ENCODE results near the gene TFDP1. TPM values are rescaled to one million over a fixed set of nuclear protein-coding genes. Genes with fewer than 3 reads are reported as not detected.
A peak's percentile ranks its signal among the peaks of the same experiment; 100 is the strongest.

TFDP1 gene, protein sequence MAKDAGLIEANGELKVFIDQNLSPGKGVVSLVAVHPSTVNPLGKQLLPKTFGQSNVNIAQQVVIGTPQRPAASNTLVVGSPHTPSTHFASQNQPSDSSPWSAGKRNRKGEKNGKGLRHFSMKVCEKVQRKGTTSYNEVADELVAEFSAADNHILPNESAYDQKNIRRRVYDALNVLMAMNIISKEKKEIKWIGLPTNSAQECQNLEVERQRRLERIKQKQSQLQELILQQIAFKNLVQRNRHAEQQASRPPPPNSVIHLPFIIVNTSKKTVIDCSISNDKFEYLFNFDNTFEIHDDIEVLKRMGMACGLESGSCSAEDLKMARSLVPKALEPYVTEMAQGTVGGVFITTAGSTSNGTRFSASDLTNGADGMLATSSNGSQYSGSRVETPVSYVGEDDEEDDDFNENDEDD
- total RNA-seq: 100 to 1,000 TPM; 159 to 175 TPM

DNA sequence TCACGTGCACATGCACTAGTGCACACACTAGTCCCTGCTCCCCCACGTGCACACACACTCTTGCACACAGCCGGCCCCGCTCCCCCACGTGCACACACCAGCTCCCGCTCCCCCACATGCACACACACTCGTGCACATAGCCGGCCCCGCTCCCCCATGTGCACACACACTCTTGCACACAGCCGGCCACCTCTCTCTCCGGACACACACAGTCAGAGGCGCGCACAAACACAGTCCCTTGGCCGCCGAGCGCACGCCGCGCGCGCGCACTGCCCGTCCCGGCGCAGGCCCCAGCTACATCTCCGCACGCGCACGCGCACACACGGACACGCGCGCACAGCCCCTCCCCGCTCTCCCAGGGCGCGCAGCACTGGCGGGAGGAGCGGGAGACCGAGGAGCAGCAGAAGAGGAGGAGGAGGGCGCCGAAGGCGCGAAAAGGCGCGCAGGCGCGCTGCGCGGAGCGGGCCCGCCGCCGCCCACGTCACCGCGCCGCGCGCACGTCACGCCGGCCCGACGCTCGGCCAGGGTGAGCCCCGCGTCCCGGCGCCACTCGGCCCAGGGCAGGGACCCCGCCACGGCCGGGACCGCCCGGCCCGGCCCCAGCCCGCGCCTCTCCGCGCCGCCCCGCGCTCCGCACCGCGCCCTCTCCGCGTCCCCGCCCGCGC, at the start of gene TFDP1:
Gene TFDP1 (plus strand): TSS at position 549 of the 665 bp plus-strand sequence. CDS start 1,085 bp downstream, outside the sequence.
- intact Hi-C loops (cut with DNase I, micrococcal nuclease): loop anchor here (1.0 to 5.0 kb wide), 7 partner anchors 92 to 895 kb away; partner anchors contain the start of genes DCUN1D2 (in 2 of the 2), CDC16 (in 1 of the 2), CUL4A (in 1 of the 2) and LAMP1 (in 1 of the 2)
- CTCF ChIA-PET: no interaction called here

DNA sequence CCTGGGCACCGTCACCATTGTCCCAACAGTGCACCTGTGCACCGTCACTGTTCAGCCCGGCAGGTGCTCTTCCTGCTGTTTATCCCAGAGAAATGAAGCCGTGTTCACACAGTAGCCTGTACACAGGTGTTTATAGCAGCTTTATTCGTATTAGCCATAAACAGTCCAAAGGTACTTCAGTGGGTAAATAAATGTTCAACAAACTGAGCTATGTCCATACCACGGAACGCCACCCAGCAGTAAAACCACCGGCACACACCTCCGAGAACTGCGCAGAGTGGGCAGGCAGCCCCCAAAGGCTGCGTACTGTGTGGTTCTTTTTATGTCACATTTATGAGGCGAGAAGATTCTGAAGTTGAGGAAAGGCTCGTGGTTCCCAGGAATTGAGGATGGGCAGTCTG, 49.2 kb upstream of the TFDP1 start:
- ChIA-PET CTCF (no interaction called here), POLR2A (no interaction called here)
- no peaks in the 10 kb centered on the region for H3K9me3 Mint-ChIP-seq (ENCODE audit: low read depth)

More for the DNA sequence above, at the start of gene TFDP1:
- H3K27ac Mint-ChIP-seq: peak within 1 kb of the TSS; percentile 80
- no peaks in the 10 kb centered on the region for H3K9me3 Mint-ChIP-seq (ENCODE audit: low read depth)
- ATAC-seq (peak; percentile 92), DNase-seq (peak; percentile 93)
- H3K36me3 Mint-ChIP-seq (ENCODE audit: low read depth): peaks cover 34% of the 10 kb centered on the region
- H3K4me3 Mint-ChIP-seq: peak within 1 kb of the TSS; percentile 90
- H3K27me3 Mint-ChIP-seq: no peaks in the 10 kb centered on the region
- H3K4me1 Mint-ChIP-seq: peaks cover 36% of the 10 kb centered on the region
- POLR2A ChIA-PET: no interaction called here

DNA sequence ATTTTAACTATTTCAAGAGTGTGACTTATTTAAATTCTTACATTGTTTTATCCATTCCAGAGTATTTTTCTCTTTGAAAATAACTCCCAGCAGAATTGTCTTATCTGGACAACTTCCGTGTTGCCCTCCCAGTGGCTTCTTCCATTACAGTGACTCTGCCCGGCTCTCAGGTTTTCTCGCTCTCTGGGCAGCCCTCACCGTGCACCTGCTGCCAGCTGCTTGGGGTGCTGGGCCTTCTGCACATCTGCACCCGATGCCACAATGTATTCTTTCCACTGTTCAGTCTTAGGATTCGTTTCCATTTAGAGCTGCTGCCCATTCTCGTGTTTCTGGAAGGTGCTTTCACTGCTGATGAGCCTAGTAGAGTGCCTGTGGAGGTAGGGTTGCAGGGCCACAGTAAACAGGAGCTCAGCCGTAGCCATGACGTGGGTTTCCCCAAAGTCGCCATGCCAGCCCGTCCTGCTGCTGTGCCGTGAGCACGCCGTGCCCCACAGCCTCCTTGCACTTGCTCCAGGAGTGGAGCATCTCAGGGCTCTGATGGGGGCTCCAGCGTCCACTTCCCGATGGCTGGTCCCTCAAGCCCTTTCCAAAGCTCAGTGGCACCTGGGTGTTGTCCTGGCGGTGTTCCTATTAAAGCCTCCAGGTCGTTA, 48.0 kb upstream of the TFDP1 start:
- POLR2A ChIA-PET: no interaction called here
- H3K36me3 Mint-ChIP-seq (ENCODE audit: low read depth): peaks cover 21% of the 10 kb centered on the region
- H3K27ac Mint-ChIP-seq: no peak overlapping the region
- intact Hi-C loops (cut with DNase I, micrococcal nuclease): no loop called here
- no peak for DNase-seq
- CTCF ChIA-PET: no interaction called here
- H3K4me3 Mint-ChIP-seq: no peak overlapping the region
- peaks cover 7% of the 10 kb centered on the region for H3K9me3 Mint-ChIP-seq (ENCODE audit: low read depth)
- H3K27me3 Mint-ChIP-seq: no peaks in the 10 kb centered on the region
- H3K4me1 Mint-ChIP-seq: no peaks in the 10 kb centered on the region
- no peak for ATAC-seq

More for the DNA sequence above, 49.2 kb upstream of the TFDP1 start:
- Mint-ChIP-seq H3K4me1 (no peaks in the 10 kb centered on the region), H3K27me3 (no peaks in the 10 kb centered on the region), H3K27ac (no peak overlapping the region), H3K4me3 (no peak overlapping the region), H3K36me3 (ENCODE audit: low read depth) (peaks cover 11% of the 10 kb centered on the region)
- DNase-seq (no peak), ATAC-seq (no peak)
- intact Hi-C loops (cut with DNase I, micrococcal nuclease): no loop called here

DNA sequence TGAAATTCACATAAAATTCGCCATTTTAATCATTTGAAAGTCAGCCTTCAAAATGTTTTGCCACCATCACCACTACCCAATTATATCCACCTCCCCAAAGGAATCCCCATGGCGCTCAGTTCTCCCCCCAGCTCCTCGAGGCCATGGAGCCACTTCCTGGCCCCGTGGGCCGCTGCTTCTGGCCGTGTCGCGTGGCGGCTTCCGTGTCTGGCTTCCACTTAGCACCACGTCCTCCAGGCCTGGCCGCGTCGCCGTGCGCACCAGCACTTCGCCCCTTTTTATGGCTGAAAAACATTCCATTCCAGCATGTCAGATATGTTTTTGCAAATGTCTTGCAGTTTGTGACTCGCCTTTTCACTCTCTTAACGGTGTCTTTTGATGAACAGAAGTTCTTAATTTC, 47.3 kb upstream of the TFDP1 start:
- H3K27ac Mint-ChIP-seq: no peak overlapping the region
- no peaks in the 10 kb centered on the region for H3K27me3 Mint-ChIP-seq
- ATAC-seq (no peak), DNase-seq (no peak)
- H3K4me3 Mint-ChIP-seq: no peak overlapping the region
- peaks cover 7% of the 10 kb centered on the region for H3K9me3 Mint-ChIP-seq (ENCODE audit: low read depth)
- intact Hi-C loops (cut with DNase I, micrococcal nuclease): no loop called here
- POLR2A ChIA-PET: no interaction called here
- peaks cover 21% of the 10 kb centered on the region for H3K36me3 Mint-ChIP-seq (ENCODE audit: low read depth)
- H3K4me1 Mint-ChIP-seq: no peaks in the 10 kb centered on the region
- CTCF ChIA-PET: no interaction called here

DNA sequence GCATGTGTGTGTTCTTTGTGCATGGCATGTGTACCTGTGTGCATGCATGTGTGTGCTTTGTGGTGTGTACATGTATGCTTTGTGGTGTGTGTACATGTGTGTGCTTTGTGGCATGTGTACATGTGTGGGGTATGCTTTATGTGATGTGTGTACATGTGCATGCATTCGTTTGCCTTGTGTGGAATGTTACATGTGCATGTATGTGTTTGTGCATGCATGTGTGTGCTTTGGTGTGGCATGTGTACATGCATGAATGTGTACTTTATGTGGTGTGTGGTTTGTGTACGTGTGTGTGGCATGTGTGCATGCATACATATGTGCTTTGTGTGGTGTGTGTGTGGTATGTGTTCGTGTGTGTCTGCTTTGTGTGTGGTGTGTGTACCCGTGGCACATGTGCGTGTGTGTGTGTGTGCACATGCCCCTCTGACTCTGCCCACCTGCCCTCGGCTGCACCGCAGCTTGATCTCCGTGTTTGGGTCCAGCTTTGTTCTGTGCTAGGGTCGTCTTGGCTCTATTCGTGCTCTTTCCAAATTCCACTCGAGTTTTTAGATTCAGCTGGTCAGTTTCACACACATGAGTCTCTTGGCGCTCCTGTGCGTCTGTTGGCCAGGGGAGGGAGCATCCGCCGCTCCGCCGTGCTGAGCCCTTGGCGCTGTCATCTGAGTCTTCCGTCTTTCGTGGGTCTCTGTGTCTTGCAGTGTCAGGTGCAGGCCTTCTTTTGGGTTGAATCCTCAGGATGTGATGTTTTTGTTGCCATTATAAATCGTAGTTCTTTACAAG, 46.5 kb upstream of the TFDP1 start:
- Mint-ChIP-seq H3K36me3 (ENCODE audit: low read depth) (peaks cover 21% of the 10 kb centered on the region), H3K27ac (no peak overlapping the region), H3K9me3 (ENCODE audit: low read depth) (peaks cover 7% of the 10 kb centered on the region), H3K4me1 (no peaks in the 10 kb centered on the region), H3K27me3 (no peaks in the 10 kb centered on the region), H3K4me3 (no peak overlapping the region)
- ATAC-seq (no peak), DNase-seq (no peak)
- intact Hi-C loops (cut with DNase I, micrococcal nuclease): no loop called here
- ChIA-PET POLR2A (no interaction called here), CTCF (no interaction called here)

DNA sequence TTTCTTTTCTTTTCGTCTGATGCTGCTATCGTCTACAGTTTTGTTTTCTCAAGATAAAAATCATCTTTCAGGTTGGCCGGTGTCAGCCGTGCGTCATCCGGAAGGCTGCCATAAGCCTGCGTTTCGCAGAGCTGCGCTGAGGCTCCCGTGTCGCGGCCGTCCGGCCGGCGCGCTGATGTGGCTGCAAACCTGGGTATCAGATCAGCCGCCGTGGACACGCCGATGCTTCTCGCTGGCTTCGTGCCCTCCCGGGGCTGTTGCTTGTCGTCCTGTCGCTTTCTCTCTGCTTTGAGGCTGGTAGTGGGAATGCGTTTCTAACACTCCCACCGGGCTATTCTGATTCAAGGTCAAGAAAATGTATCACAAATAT, 45.9 kb upstream of the TFDP1 start:
- CTCF ChIA-PET: no interaction called here

DNA sequence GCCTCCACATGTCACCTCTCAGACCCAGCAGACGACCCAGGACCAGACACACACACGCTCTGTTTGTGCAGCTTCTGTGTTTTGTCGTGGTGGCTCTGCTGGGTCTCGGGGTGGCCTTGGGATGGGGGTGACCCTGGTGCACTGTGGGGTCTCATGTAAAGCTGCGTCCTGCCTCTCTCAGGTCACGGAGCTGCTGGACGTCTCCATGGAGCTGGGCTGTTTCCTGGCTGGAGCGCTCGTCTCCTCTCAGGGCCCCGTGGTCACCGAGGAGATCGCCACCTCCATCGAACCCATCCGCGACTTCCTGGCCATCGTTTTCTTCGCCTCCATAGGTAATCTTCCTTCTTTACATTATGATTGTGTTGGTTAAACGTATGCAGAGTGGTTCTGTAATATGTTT, 45.4 kb upstream of the TFDP1 start:
- Mint-ChIP-seq H3K4me1 (peaks cover 2% of the 10 kb centered on the region), H3K9me3 (ENCODE audit: low read depth) (peaks cover 7% of the 10 kb centered on the region), H3K36me3 (ENCODE audit: low read depth) (peaks cover 24% of the 10 kb centered on the region), H3K4me3 (no peak overlapping the region), H3K27ac (no peak overlapping the region), H3K27me3 (no peaks in the 10 kb centered on the region)
- POLR2A ChIA-PET: no interaction called here
- ATAC-seq (no peak), DNase-seq (no peak)
- CTCF ChIA-PET: no interaction called here
- intact Hi-C loops (cut with DNase I, micrococcal nuclease): no loop called here

More for the DNA sequence above, 45.9 kb upstream of the TFDP1 start:
- Mint-ChIP-seq H3K9me3 (ENCODE audit: low read depth) (peaks cover 7% of the 10 kb centered on the region), H3K36me3 (ENCODE audit: low read depth) (peaks cover 23% of the 10 kb centered on the region), H3K27me3 (no peaks in the 10 kb centered on the region), H3K4me1 (peaks cover 2% of the 10 kb centered on the region), H3K27ac (no peak overlapping the region), H3K4me3 (no peak overlapping the region)
- POLR2A ChIA-PET: no interaction called here
- DNase-seq: no peak
- ATAC-seq: no peak
- intact Hi-C loops (cut with DNase I, micrococcal nuclease): no loop called here

DNA sequence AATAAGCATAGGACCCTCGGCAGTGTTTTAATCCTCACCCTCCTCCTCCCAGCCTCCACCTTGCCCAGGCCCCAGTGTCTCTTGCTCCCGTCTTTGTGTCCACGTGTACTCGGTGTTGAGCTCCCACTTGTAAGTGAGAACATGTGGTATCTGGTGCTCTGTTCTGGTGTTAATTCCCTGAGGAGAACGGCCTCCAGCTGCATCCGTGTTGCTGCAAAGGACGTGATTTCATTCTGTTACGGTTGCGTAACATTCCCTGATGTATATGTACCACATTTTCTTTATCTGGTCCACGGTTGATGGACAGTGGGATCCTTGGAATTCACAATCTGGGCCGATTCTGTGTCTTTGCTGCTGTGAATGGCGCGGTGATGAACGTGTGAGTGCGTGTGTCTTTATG, 44.7 kb upstream of the TFDP1 start:
- DNase-seq: no peak
- Mint-ChIP-seq H3K36me3 (ENCODE audit: low read depth) (peaks cover 24% of the 10 kb centered on the region), H3K9me3 (ENCODE audit: low read depth) (peaks cover 7% of the 10 kb centered on the region), H3K27me3 (no peaks in the 10 kb centered on the region), H3K4me1 (peaks cover 2% of the 10 kb centered on the region), H3K4me3 (no peak overlapping the region), H3K27ac (no peak overlapping the region)
- no peak for ATAC-seq
- ChIA-PET CTCF (no interaction called here), POLR2A (interaction anchor here (0.5 kb wide), 1 partner anchor 44 kb away, joined by 4 read pairs; no protein-coding TSS in a partner anchor)
- intact Hi-C loops (cut with DNase I, micrococcal nuclease): no loop called here

DNA sequence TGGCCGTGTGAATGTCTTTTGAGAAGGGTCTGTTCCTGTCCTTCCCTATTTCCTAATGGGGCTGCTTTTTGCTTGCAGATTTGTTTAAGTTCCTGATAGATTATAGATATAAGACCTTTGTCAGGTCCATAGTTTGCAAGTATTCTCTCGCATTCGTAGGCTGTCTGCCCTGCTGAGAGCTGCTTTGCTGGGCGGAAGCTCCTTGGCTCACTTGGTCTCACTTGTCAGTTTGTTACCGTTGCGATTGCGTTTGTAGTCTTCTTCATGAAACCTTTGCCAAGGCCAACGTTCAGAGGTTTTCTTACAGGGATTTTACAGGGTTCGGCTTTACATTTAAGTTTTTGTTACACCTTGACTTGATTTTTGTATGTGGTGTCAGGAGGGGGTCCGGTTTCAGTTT, 44.0 kb upstream of the TFDP1 start:
- CTCF ChIA-PET: no interaction called here

DNA sequence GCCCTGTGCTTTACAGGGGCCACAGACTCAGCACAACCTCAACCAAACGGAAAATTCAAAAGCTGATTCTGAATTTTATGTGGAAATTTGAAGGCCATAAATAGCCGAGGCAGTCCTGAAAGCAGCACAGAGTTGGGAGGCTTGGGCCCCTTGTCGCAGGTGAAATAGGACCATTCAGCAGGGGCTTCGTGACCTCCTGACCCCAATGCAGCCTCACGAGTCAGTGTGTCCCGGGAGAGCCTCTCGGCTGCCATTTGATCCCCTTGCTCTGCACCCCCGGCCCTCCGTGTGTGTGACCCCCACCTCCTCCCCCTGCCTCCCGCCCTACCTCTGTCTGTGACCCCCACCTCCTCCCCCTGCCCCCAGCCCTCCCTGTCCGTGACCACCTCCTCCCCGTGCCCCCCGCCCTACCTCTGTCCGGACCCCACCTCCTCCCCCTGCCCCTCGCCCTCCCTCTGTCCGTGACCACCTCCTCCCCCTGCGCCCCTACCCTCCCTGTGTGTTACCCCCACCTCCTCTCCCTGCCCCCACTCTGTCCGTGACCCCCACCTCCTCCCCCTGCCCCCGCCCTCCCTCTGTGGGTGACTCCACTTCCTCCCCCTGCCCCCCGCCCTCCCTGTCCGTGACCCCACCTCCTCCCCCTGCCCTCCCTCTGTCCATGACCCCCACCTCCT, 41.7 kb upstream of the TFDP1 start:
- intact Hi-C loops (cut with DNase I, micrococcal nuclease): no loop called here
- peaks cover 2% of the 10 kb centered on the region for H3K4me1 Mint-ChIP-seq
- peaks cover 7% of the 10 kb centered on the region for H3K9me3 Mint-ChIP-seq (ENCODE audit: low read depth)
- no peak for ATAC-seq
- DNase-seq: no peak
- ChIA-PET CTCF (no interaction called here), POLR2A (no interaction called here)
- no peak overlapping the region for H3K4me3 Mint-ChIP-seq
- H3K27me3 Mint-ChIP-seq: no peaks in the 10 kb centered on the region
- no peak overlapping the region for H3K27ac Mint-ChIP-seq
- H3K36me3 Mint-ChIP-seq (ENCODE audit: low read depth): peaks cover 24% of the 10 kb centered on the region

More for the DNA sequence above, 44.0 kb upstream of the TFDP1 start:
- no peaks in the 10 kb centered on the region for H3K27me3 Mint-ChIP-seq
- intact Hi-C loops (cut with DNase I, micrococcal nuclease): no loop called here
- no peak overlapping the region for H3K27ac Mint-ChIP-seq
- POLR2A ChIA-PET: no interaction called here
- peaks cover 24% of the 10 kb centered on the region for H3K36me3 Mint-ChIP-seq (ENCODE audit: low read depth)
- peaks cover 2% of the 10 kb centered on the region for H3K4me1 Mint-ChIP-seq
- H3K4me3 Mint-ChIP-seq: no peak overlapping the region
- ATAC-seq (no peak), DNase-seq (no peak)
- peaks cover 7% of the 10 kb centered on the region for H3K9me3 Mint-ChIP-seq (ENCODE audit: low read depth)
